Measurements from ENCODE around the gene MMP15.

Gene MMP15

GRCh38 chr16:58019866-58020538 is 5.6 kb upstream of the MMP15 start:
- DNase-seq, result no peak

- DNase-seq, result peak; percentile 31 to 59
These were observed 4.7 kb upstream of the MMP15 start for GRCh38 chr16:58020628-58021521.

GRCh38 chr16:58021661-58022551 is 3.6 kb upstream of the MMP15 start:
- DNase-seq, result peak in 1 of 2 donors; percentile 30

- DNase-seq, result no peak
These were observed 2.8 kb upstream of the MMP15 start for GRCh38 chr16:58022601-58023371.

GRCh38 chr16:58024486-58025350 is 836 bp upstream of the MMP15 start:
- DNase-seq, result peak; percentile 3 to 27

GRCh38 chr16:58026139-58026704 is 668 bp downstream of the MMP15 start:
- peak; percentile 8 to 32 for DNase-seq

GRCh38 chr16:58026705-58027160 is 1.2 kb downstream of the MMP15 start:
- no peak for DNase-seq

- no peak for DNase-seq
These were observed 1.8 kb downstream of the MMP15 start for GRCh38 chr16:58027161-58027915.

- no peak for DNase-seq
These were observed 2.4 kb downstream of the MMP15 start for GRCh38 chr16:58027916-58028455.

- no peak for DNase-seq
These were observed 3.1 kb downstream of the MMP15 start for GRCh38 chr16:58028541-58029070.

- DNase-seq, result no peak
These were observed 3.9 kb downstream of the MMP15 start for GRCh38 chr16:58029410-58029809.

- DNase-seq, result no peak
These were observed 4.7 kb downstream of the MMP15 start for GRCh38 chr16:58030136-58030840.

- DNase-seq, result peak in 1 of 2 donors; percentile 3
These were observed 5.7 kb downstream of the MMP15 start for GRCh38 chr16:58031016-58031800.

- DNase-seq, result no peak
These were observed 7.2 kb downstream of the MMP15 start for GRCh38 chr16:58032710-58033293.

- DNase-seq, result no peak
These were observed 8.7 kb downstream of the MMP15 start for GRCh38 chr16:58034128-58034685.

GRCh38 chr16:58034774-58035173 is 9.2 kb downstream of the MMP15 start:
- DNase-seq, result no peak

Measured in inflammatory macrophage (primary cell).